Kidney epithelial cell (primary cell): ENCODE results near the gene MAGEA9. TPM values are rescaled to one million over a fixed set of nuclear protein-coding genes. Genes with fewer than 3 reads are reported as not detected.
"Not testable (repeated sequence)": the region's sequence is repeated elsewhere in the genome, so short reads cannot be mapped to it uniquely, and the experiment has no call there.

Source experiments
- DNase-seq: peaks from one replicate; pipeline ENCODE4 v3.0.0-alpha.2; 2010; ENCODE audit warnings: low read depth
- H3K27me3 ChIP-seq: 2 replicates; pipeline ENCODE4 v1.6.0; 2011; ENCODE audit warnings: low read length; ENCODE audit not compliant: control insufficient read depth, insufficient read depth
- H3K36me3 ChIP-seq: 2 replicates; pipeline ENCODE4 v1.5.1; 2011; ENCODE audit warnings: low read length; ENCODE audit not compliant: control insufficient read depth, insufficient read depth
- H3K4me3 ChIP-seq: 2 replicates; pipeline ENCODE4 v1.5.1; 2011; ENCODE audit warnings: low read depth, mild to moderate bottlenecking, control low read depth, low read length
- total RNA-seq: library from RNA; depleted of rRNA; stranded (reverse); fragments of >200 nt; gene quantifications from 2 replicates; pipeline ENCODE4 v1.2.3, GENCODE V29; 2015
- TF ChIP-seq, protein P1 (sequence below): IDR thresholded peaks from 2 replicates; pipeline ENCODE4 v1.5.1; 2011; ENCODE audit warnings: mild to moderate bottlenecking, moderate library complexity, low read length, control low read depth, inconsistent platforms; ENCODE audit not compliant: insufficient read depth, poor library complexity, severe bottlenecking

The MAGEA9 gene
- total RNA-seq, 1 donor from 2014 or later = not detected

DNA sequence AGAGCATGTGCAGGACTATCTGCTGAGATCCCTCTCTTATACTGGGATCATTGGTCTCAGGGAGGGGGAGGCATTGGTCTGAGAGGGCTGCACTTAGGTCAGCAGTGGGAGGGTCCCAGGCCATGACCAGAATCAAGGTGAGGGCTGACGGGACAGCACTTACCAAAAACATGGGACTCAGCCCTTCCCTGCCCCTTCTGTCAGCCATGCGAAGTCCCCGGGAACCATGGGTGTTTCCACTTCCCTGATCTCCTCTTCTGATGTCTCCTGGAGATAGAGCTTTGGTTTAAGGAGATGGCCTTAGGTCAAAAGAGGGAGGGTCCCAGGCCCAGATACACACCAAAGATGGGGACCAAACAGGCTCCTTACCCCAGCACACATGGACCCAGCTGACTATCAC is 20.8 kb upstream of the MAGEA9 start:
- no peaks in the 10 kb centered on the region for H3K36me3 ChIP-seq
- H3K27me3 ChIP-seq = no peaks in the 10 kb centered on the region
- TF ChIP-seq, protein P1, sequence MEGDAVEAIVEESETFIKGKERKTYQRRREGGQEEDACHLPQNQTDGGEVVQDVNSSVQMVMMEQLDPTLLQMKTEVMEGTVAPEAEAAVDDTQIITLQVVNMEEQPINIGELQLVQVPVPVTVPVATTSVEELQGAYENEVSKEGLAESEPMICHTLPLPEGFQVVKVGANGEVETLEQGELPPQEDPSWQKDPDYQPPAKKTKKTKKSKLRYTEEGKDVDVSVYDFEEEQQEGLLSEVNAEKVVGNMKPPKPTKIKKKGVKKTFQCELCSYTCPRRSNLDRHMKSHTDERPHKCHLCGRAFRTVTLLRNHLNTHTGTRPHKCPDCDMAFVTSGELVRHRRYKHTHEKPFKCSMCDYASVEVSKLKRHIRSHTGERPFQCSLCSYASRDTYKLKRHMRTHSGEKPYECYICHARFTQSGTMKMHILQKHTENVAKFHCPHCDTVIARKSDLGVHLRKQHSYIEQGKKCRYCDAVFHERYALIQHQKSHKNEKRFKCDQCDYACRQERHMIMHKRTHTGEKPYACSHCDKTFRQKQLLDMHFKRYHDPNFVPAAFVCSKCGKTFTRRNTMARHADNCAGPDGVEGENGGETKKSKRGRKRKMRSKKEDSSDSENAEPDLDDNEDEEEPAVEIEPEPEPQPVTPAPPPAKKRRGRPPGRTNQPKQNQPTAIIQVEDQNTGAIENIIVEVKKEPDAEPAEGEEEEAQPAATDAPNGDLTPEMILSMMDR = no peak
- no peak for DNase-seq
- no peak overlapping the region for H3K4me3 ChIP-seq

DNA sequence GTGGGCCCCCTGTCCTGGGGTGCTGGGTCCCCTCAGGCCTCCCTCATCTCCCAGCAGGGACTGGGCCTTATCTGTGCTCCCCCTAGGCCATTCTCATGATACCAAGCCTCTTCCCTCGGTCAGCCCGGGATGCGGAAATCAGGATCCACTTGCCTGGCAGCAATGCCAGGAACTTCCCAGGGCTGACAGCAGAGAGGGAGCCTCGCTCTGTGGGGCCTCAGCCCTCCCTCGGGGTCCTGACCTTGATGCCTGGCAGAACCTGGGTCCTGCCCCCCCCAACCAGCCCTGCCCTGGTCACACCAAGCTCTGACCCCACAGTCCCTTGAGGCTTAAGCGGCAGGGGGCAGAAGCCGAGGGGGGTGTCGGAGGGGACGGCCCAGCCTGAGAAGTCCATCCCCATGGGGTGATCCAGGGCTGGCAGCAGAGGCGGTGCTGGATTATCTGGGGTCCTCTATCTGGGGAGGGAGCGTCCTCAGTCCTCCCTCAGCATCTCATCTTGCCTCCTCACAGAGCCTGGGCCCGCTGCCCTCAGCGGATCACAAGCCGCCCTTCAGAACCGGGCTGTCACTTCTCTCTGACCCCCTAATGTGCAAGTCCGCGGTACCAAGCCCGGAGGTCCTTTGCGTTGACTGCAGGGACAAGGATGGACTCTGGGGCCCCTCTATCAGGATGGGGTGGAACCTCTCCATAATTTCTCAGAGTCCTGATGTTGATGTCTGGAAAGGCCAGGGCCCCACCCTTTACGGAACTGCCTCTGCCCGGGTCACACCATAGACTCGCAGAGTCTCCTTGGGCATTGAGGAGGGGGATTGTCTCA is 19.7 kb upstream of the MAGEA9 start:
- not testable (repeated sequence) for H3K4me3 ChIP-seq, DNase-seq, H3K36me3 ChIP-seq, H3K27me3 ChIP-seq

DNA sequence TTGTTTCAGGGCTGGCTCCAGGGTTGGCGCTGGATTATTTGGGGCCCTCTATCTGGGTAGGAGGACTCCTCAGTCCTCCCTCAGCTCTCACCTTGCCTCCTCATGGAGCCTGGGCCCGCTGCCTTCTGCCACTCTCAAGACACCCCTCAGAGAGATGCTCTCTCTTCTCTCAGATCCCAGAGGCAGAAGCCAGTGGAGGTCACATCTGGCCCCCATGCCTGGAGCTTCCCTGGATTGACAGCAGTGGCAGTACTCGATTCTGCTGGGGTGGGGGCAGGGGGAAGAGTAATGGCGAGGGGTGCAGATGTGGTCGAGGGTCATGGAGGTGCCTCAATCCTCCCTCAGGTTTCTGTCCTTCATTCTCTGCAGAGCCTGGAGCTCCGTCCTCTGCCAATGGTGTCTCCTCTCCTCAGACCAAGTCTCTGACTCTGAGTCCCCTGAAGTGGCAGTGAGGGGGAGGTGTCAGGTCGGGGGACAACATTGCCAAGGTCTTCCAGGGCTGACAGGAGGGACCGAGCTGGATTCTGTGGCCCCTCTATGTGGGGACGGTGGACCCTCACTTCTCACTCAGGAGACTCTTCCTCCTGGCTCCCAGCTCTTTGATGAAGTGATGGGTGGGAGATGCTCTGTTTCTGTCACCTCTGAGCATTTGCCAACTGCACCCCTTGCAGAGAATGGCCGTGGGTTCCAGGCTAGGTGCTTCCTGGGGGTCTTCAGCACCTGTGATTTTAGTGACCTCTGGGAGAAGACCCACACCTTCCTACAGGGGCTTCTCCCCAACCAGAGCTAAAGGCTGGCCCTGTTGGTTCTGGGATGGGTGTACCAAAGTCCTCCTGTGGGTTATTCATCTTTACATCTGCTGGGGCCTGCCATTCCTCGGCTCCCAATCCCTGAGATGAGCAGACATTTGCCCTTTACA is 18.8 kb upstream of the MAGEA9 start:
- DNase-seq = no peak
- no peaks in the 10 kb centered on the region for H3K27me3 ChIP-seq
- TF ChIP-seq, protein P1 = no peak
- no peak overlapping the region for H3K4me3 ChIP-seq
- no peaks in the 10 kb centered on the region for H3K36me3 ChIP-seq

DNA sequence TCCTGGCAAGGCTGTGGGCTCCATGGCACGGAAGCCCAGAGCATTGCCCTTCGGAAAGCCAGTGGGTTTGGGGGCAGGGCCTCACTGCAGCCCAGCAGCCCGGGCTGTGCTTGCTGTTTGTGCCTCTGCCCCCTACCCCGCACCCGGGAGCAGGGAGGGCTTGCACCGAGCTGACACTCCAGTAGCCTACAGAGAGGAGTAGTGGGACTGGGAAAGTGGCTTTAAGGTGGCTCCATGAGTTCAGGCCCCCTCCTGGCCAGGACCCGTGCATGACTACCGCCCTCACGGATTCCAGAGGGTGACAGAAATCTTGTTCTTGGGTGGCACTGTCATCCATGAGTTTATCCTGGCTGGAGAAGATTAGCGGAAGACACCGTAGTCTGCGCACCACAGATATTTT is 11.4 kb upstream of the MAGEA9 start:
- DNase-seq, H3K27me3 ChIP-seq, H3K36me3 ChIP-seq, H3K4me3 ChIP-seq: not testable (repeated sequence)

DNA sequence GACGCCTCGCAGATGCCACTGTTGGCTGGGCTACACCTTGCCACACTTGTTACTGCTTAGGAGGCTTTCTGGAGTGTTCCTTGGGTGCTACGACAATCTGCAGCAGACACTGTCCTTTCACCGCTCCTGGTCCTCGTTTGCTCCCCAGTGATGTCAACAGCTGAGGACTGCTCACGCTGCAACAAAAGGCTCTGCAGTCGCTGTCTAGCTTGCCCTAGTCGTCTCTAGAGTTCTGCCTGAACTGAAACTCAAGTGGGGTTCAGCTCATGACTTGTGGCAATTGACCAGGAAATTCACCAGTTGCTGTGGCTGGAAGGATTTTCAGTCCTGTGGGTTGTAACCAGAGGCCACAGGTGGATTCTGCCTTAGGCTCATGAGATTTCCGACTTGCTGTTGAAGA is 8.7 kb upstream of the MAGEA9 start:
- not testable (repeated sequence) for H3K27me3 ChIP-seq

DNA sequence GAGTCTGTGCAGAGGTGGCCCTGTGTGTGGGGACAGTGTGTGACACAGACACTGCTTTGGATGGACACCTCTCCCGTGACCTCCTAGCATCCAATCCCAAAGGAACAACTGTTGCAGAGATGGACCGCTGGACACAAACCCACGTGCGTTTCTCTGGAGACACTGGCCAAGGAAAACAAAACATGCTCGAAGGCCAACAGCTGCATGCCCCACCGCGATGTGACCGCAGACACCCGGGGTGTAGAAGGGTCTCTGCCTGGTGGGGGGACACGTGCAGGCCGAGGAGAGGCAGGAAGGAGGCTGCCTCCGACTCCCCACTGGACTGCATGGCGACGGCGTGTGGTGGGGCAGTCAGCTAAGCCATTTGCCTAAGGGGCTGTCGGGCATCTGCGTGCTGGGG is 8.0 kb upstream of the MAGEA9 start, which contains the start of gene HSFX1:
Gene HSFX1, plus strand, starts transcription at position 301 of the 400 bp plus-strand sequence. CDS start 614 bp downstream, outside the sequence.
- H3K36me3 ChIP-seq, H3K27me3 ChIP-seq, DNase-seq, H3K4me3 ChIP-seq: not testable (repeated sequence)

More for the DNA sequence above, 8.7 kb upstream of the MAGEA9 start:
- H3K36me3 ChIP-seq, DNase-seq, H3K4me3 ChIP-seq: not testable (repeated sequence)

DNA sequence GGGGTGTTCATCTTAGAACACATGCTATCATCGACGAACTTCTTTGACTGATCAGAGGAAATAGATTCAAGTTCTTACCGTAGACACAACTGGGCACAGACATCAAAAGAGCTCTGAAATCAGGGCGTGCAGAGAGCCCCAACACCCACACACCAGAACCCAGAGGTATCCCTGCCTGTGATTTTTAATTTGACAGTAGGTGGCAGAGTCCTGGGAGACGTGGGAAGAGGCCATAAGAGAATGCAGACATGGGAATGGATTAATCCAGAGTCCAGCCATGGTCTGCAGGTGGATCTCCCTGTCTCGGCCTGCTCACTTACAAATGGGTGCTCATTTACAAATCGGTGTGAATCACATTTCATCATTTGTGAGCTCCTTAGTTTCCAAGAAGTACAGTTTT is 3.7 kb upstream of the MAGEA9 start:
- H3K4me3 ChIP-seq, H3K27me3 ChIP-seq, H3K36me3 ChIP-seq, DNase-seq: not testable (repeated sequence)

DNA sequence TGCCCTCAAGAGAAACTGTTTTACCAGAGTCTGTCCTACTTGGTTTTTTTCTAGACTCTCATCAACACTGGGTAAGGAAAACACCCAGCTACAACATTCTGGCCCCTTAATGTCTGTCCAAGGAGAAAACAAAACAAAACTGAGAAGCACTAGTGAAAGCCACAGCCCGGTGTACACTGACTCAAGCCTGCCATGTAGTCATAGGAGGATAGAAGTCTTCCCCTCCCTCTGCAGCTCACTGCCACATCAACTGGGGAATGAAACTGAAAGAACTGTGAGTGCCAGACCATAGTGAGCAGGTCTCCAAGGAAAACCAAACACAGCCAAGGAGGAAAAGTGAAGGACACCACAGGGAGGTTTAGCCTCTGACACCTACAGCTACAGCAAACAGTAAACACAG is 13.8 kb downstream of the MAGEA9 start:
- H3K4me3 ChIP-seq, DNase-seq: not testable (repeated sequence)

More for the DNA sequence above, 13.8 kb downstream of the MAGEA9 start:
- not testable (repeated sequence) for H3K36me3 ChIP-seq, H3K27me3 ChIP-seq
